Keratinocyte (primary cell): ENCODE measurements around the gene ARID1B. TPM values are rescaled to one million over a fixed set of nuclear protein-coding genes. Genes with fewer than 3 reads are reported as not detected.
A peak's percentile ranks its signal among the peaks of the same experiment; 100 is the strongest.

Source experiments
- DNase-seq: peaks from one replicate; pipeline ENCODE4 v3.0.0-alpha.2; 2011; ENCODE audit warnings: low read depth, missing footprints, low spot score
- FAIRE-seq: peaks from 2 replicates; lab custom pipeline; 2011; peaks lifted over from hg19 to GRCh38; lab: Jason Lieb, UNC
- H2AFZ ChIP-seq: 2 replicates; pipeline ENCODE4 v1.6.0; 2012; ENCODE audit warnings: low read length, control low read depth, inconsistent platforms; ENCODE audit not compliant: control insufficient read depth
- H3K27ac ChIP-seq: 2 replicates; pipeline ENCODE4 v1.5.1; 2011; ENCODE audit warnings: low read length; ENCODE audit not compliant: control insufficient read depth, insufficient read depth
- H3K27me3 ChIP-seq: 3 replicates; pipeline ENCODE4 v1.6.0; 2011; ENCODE audit warnings: low read length; ENCODE audit not compliant: control insufficient read depth, insufficient read depth; ENCODE audit errors: extremely low read depth
- H3K36me3 ChIP-seq, 2 experiments: 2 replicates in 1 of 2; 3 replicates in 1 of 2; pipeline ENCODE4 v1.5.1; 2011; ENCODE audit warnings: low read length in 2 of 2, mild to moderate bottlenecking in 1 of 2; ENCODE audit not compliant: control insufficient read depth in 2 of 2, insufficient read depth in 2 of 2; ENCODE audit errors: extremely low read depth in 1 of 2
- H3K4me1 ChIP-seq: 3 replicates; pipeline ENCODE4 v1.5.1; 2011; ENCODE audit warnings: low read length; ENCODE audit not compliant: control insufficient read depth, insufficient read depth; ENCODE audit errors: extremely low read depth
- H3K4me2 ChIP-seq: 3 replicates; pipeline ENCODE4 v1.6.0; 2011; ENCODE audit warnings: low read depth, low read length; ENCODE audit not compliant: control insufficient read depth, insufficient read depth; ENCODE audit errors: extremely low read depth
- H3K4me3 ChIP-seq, 3 experiments: fragments of 200-600 bp in 1 of 3; sonication (generic) in 1 of 3; 2 replicates in 2 of 3; 3 replicates in 1 of 3; pipeline ENCODE4 v1.5.1; 2011 to 2016; ENCODE audit warnings: low read length in 3 of 3, mild to moderate bottlenecking in 3 of 3, control low read depth in 2 of 3, inconsistent platforms in 1 of 3, low read depth in 1 of 3, mixed read lengths in 1 of 3, mixed run types in 1 of 3, moderate library complexity in 1 of 3; ENCODE audit not compliant: control insufficient read depth in 2 of 3, insufficient read depth in 2 of 3; ENCODE audit errors: extremely low read depth in 1 of 3
- H3K79me2 ChIP-seq: 2 replicates; pipeline ENCODE4 v1.6.0; 2012; ENCODE audit warnings: low read length; ENCODE audit not compliant: control insufficient read depth, insufficient read depth
- H3K9ac ChIP-seq: 3 replicates; pipeline ENCODE4 v1.6.0; 2011; ENCODE audit warnings: low read length; ENCODE audit not compliant: control insufficient read depth, insufficient read depth; ENCODE audit errors: extremely low read depth
- H3K9me1 ChIP-seq: 3 replicates; pipeline ENCODE4 v1.6.0; 2011; ENCODE audit warnings: low read length; ENCODE audit not compliant: control insufficient read depth, insufficient read depth; ENCODE audit errors: extremely low read depth
- H3K9me3 ChIP-seq: 2 replicates; pipeline ENCODE4 v1.5.1; 2012; ENCODE audit warnings: low read depth, low read length; ENCODE audit not compliant: control insufficient read depth
- H4K20me1 ChIP-seq: 3 replicates; pipeline ENCODE4 v1.6.0; 2011; ENCODE audit warnings: low read length; ENCODE audit not compliant: control insufficient read depth, insufficient read depth; ENCODE audit errors: extremely low read depth
- CTCF ChIP-seq, 3 experiments: IDR thresholded peaks in 1 of 3; conservative IDR thresholded peaks in 1 of 3; optimal IDR thresholded peaks in 1 of 3; 2 replicates in 2 of 3; 3 replicates in 1 of 3; pipeline versions ENCODE3 to v1.5.1; 2011; ENCODE audit warnings: low read length in 3 of 3, mild to moderate bottlenecking in 3 of 3, moderate library complexity in 2 of 3, control low read depth in 1 of 3, inconsistent platforms in 1 of 3; ENCODE audit not compliant: insufficient read depth in 2 of 3; ENCODE audit errors: extremely low read depth in 1 of 3
- EZH2 ChIP-seq: IDR thresholded peaks from one replicate; pipeline ENCODE4 v1.6.1; 2012; ENCODE audit warnings: inconsistent platforms, mild to moderate bottlenecking, low read length, moderate library complexity
- dilution Hi-C: fragments of 300-500 bp; cut with MboI; formaldehyde crosslinking; loops from one replicate; pipeline ENCODE4 v1.7.0; 2020; ENCODE audit warnings: low sequenced_read_pairs; ENCODE audit not compliant: extremely low pct_ligation_motif_present
- polyA plus RNA-seq, 5 experiments: library from polyadenylated mRNA; depleted of rRNA in 3 of 5; stranded (reverse) in 3 of 5; stranded (forward) in 1 of 5; unstranded in 1 of 5; fragments of >200 nt; gene quantifications; 1 replicate in 1 of 5; 2 replicates in 3 of 5; 3 replicates in 1 of 5; pipeline versions ENCODE4 v1.2.1 to v1.2.3, GENCODE V29; 2011 to 2012; ENCODE audit warnings: missing spikeins in 2 of 5, low read depth in 1 of 5, low replicate concordance in 1 of 5

ARID1B gene
- polyA plus RNA-seq, 1 donor (not counting 4 experiments of a cell fraction or from before 2014, with no cell fraction given) = 14.9 TPM

GRCh38 chr6:157021993-157022740, 245.0 kb downstream of the ARID1B start:
- H3K79me2 ChIP-seq = peaks cover 38% of the 10 kb centered on the region
- H3K27ac ChIP-seq = peak overlapping the region; percentile 98
- H3K4me2 ChIP-seq = peak overlapping the region; percentile 99
- peak overlapping the region; percentile 69 to 87 (median 85) for H3K4me3 ChIP-seq
- no peaks in the 10 kb centered on the region for H3K9me3 ChIP-seq
- TF ChIP-seq EZH2 (no peak), CTCF (optimal IDR thresholded peaks at IDR 0.05 in 1 of 3, IDR thresholded peaks at IDR 0.05 in 1 of 3, conservative IDR thresholded peaks at IDR 0.05 in 1 of 3; ENCODE audit: extremely low read depth in 1 of 3, insufficient read depth in 2 of 3, low read length in 3 of 3) (no peak)
- H3K9me1 ChIP-seq = no peaks in the 10 kb centered on the region
- H3K36me3 ChIP-seq = no peaks in the 10 kb centered on the region
- peak overlapping the region; percentile 98 for H3K9ac ChIP-seq
- FAIRE-seq = no peak
- H3K27me3 ChIP-seq = no peaks in the 10 kb centered on the region
- no peak for DNase-seq
- peaks cover 30% of the 10 kb centered on the region for H3K4me1 ChIP-seq
- peak overlapping the region; percentile 66 for H2AFZ ChIP-seq
- dilution Hi-C loops = no loop called here
- no peaks in the 10 kb centered on the region for H4K20me1 ChIP-seq

GRCh38 chr6:157023958-157024357, 246.8 kb downstream of the ARID1B start:
- H3K4me1 ChIP-seq = peaks cover 30% of the 10 kb centered on the region
- H3K79me2 ChIP-seq = peaks cover 36% of the 10 kb centered on the region
- no peak for DNase-seq
- H3K36me3 ChIP-seq = no peaks in the 10 kb centered on the region
- no peak overlapping the region for H2AFZ ChIP-seq
- H3K9me1 ChIP-seq = no peaks in the 10 kb centered on the region
- no peaks in the 10 kb centered on the region for H4K20me1 ChIP-seq
- H3K9ac ChIP-seq = no peak overlapping the region
- no peak overlapping the region for H3K27ac ChIP-seq
- dilution Hi-C loops = no loop called here
- H3K27me3 ChIP-seq = no peaks in the 10 kb centered on the region
- FAIRE-seq = no peak
- H3K4me2 ChIP-seq = no peak overlapping the region
- H3K9me3 ChIP-seq = no peaks in the 10 kb centered on the region
- H3K4me3 ChIP-seq = no peak overlapping the region
- TF ChIP-seq CTCF (optimal IDR thresholded peaks at IDR 0.05 in 1 of 3, IDR thresholded peaks at IDR 0.05 in 1 of 3, conservative IDR thresholded peaks at IDR 0.05 in 1 of 3; ENCODE audit: extremely low read depth in 1 of 3, insufficient read depth in 2 of 3, low read length in 3 of 3) = no peak
- TF ChIP-seq EZH2 = no peak
